ENCODE results near the gene WSB1.

The WSB1 gene

GRCh38 chr17:27339836-27340550 is 46.1 kb downstream of the WSB1 start:
- peak overlapping the region; percentile 96 for H3K27ac ChIP-seq (ENCODE audit: low read depth, low read length, poor library complexity, severe bottlenecking)
- peak overlapping the region; percentile 55 for H3K9ac ChIP-seq (ENCODE audit: low read length)
- no peaks in the 10 kb centered on the region for H3K9me2 ChIP-seq (ENCODE audit: low read depth, low read length)
- H3K4me2 ChIP-seq (ENCODE audit: low read length) = peak overlapping the region; percentile 68
- H3K4me3 ChIP-seq (ENCODE audit: low read depth, low read length, poor library complexity, severe bottlenecking) = peak overlapping the region; percentile 44
- no peaks in the 10 kb centered on the region for H3K27me3 ChIP-seq (ENCODE audit: insufficient read depth, low read length)
- H3F3A ChIP-seq (ENCODE audit: insufficient read depth, low read length) = peaks cover 8% of the 10 kb centered on the region
- H3K36me3 ChIP-seq (ENCODE audit: insufficient read depth, low read length) = no peaks in the 10 kb centered on the region
- H3K4me1 ChIP-seq (ENCODE audit: insufficient read depth, low read length, severe bottlenecking) = peaks cover 89% of the 10 kb centered on the region
- no peaks in the 10 kb centered on the region for H4K20me1 ChIP-seq (ENCODE audit: insufficient read depth, low read length)
- H3K79me2 ChIP-seq (ENCODE audit: insufficient read depth, low read length) = no peaks in the 10 kb centered on the region
- TF ChIP-seq CTCF (IDR thresholded peaks at IDR 0.05; ENCODE audit: low read length) = no peak
- TF ChIP-seq EZH2 (IDR thresholded peaks at IDR 0.05; ENCODE audit: borderline replicate concordance, low read length) = no peak
- H3K9me3 ChIP-seq (ENCODE audit: low read length) = no peaks in the 10 kb centered on the region
- no peak overlapping the region for H2AFZ ChIP-seq (ENCODE audit: low read length)

- Histone ChIP-seq H3K4me1 (ENCODE audit: insufficient read depth, low read length, severe bottlenecking) (peaks cover 95% of the 10 kb centered on the region), H3K27ac (ENCODE audit: low read depth, low read length, poor library complexity, severe bottlenecking) (peak overlapping the region; percentile 96), H3F3A (ENCODE audit: insufficient read depth, low read length) (peaks cover 8% of the 10 kb centered on the region), H3K9me2 (ENCODE audit: low read depth, low read length) (no peaks in the 10 kb centered on the region), H3K4me3 (ENCODE audit: low read depth, low read length, poor library complexity, severe bottlenecking) (no peak overlapping the region), H3K27me3 (ENCODE audit: insufficient read depth, low read length) (no peaks in the 10 kb centered on the region), H2AFZ (ENCODE audit: low read length) (no peak overlapping the region), H3K4me2 (ENCODE audit: low read length) (no peak overlapping the region; the same call in 1 of the 2 replicates), H3K9me3 (ENCODE audit: low read length) (no peaks in the 10 kb centered on the region), H3K79me2 (ENCODE audit: insufficient read depth, low read length) (no peaks in the 10 kb centered on the region), H4K20me1 (ENCODE audit: insufficient read depth, low read length) (no peaks in the 10 kb centered on the region), H3K36me3 (ENCODE audit: insufficient read depth, low read length) (no peaks in the 10 kb centered on the region), H3K9ac (ENCODE audit: low read length) (peak overlapping the region; percentile 12; the same call in 1 of the 2 replicates)
- TF ChIP-seq EZH2 (IDR thresholded peaks at IDR 0.05; ENCODE audit: borderline replicate concordance, low read length) (no peak), CTCF (IDR thresholded peaks at IDR 0.05; ENCODE audit: low read length) (no peak)
Observed at GRCh38 chr17:27340575-27340974, 46.7 kb downstream of the WSB1 start.

GRCh38 chr17:27341041-27341471 is 47.1 kb downstream of the WSB1 start:
- Histone ChIP-seq H3K9me3 (ENCODE audit: low read length) (no peaks in the 10 kb centered on the region), H3K9ac (ENCODE audit: low read length) (peak overlapping the region; percentile 12; the same call in 1 of the 2 replicates), H3K4me3 (ENCODE audit: low read depth, low read length, poor library complexity, severe bottlenecking) (no peak overlapping the region), H3K4me2 (ENCODE audit: low read length) (peak overlapping the region; percentile 2; the same call in 1 of the 2 replicates), H3K79me2 (ENCODE audit: insufficient read depth, low read length) (no peaks in the 10 kb centered on the region), H2AFZ (ENCODE audit: low read length) (no peak overlapping the region), H4K20me1 (ENCODE audit: insufficient read depth, low read length) (no peaks in the 10 kb centered on the region), H3K4me1 (ENCODE audit: insufficient read depth, low read length, severe bottlenecking) (peaks cover 99% of the 10 kb centered on the region), H3F3A (ENCODE audit: insufficient read depth, low read length) (peaks cover 8% of the 10 kb centered on the region), H3K36me3 (ENCODE audit: insufficient read depth, low read length) (no peaks in the 10 kb centered on the region), H3K27me3 (ENCODE audit: insufficient read depth, low read length) (no peaks in the 10 kb centered on the region), H3K9me2 (ENCODE audit: low read depth, low read length) (no peaks in the 10 kb centered on the region), H3K27ac (ENCODE audit: low read depth, low read length, poor library complexity, severe bottlenecking) (peak overlapping the region; percentile 96)
- TF ChIP-seq CTCF (IDR thresholded peaks at IDR 0.05; ENCODE audit: low read length) (no peak), EZH2 (IDR thresholded peaks at IDR 0.05; ENCODE audit: borderline replicate concordance, low read length) (no peak)
